MM.1S (cell line): ENCODE data around the gene SLC39A1.

Experiments used
- DNase-seq: peaks from one replicate; pipeline ENCODE4 v3.0.0-alpha.2; 2015
- H2AFZ ChIP-seq: fragments of 300-600 bp; sonication (generic); 2 replicates; pipeline ENCODE4 v1.6.0; 2016; ENCODE audit warnings: antibody characterized with exemption, low read length
- H3F3A ChIP-seq: fragments of 300-600 bp; sonication (generic); 2 replicates; pipeline ENCODE4 v1.6.1; 2016; ENCODE audit warnings: mild to moderate bottlenecking, antibody characterized with exemption, low read length, moderate library complexity, mixed read lengths; ENCODE audit not compliant: insufficient read depth
- H3K27ac ChIP-seq: fragments of 300-600 bp; sonication (generic); 2 replicates; pipeline ENCODE4 v1.5.1; 2016; ENCODE audit warnings: mild to moderate bottlenecking, low read length
- H3K27me3 ChIP-seq: fragments of 300-600 bp; sonication (generic); replicated peaks from 2 replicates; pipeline ENCODE4 v1.6.0; 2016; ENCODE audit warnings: low read length; ENCODE audit not compliant: insufficient read depth
- H3K36me3 ChIP-seq: fragments of 300-600 bp; sonication (generic); replicated peaks from 2 replicates; pipeline ENCODE4 v1.6.1; 2016; ENCODE audit warnings: mild to moderate bottlenecking, low read length, mixed read lengths; ENCODE audit not compliant: insufficient read depth
- H3K4me1 ChIP-seq: fragments of 300-600 bp; sonication (generic); 2 replicates; pipeline ENCODE4 v1.6.1; 2016; ENCODE audit warnings: low read length, mixed read lengths
- H3K4me2 ChIP-seq: fragments of 300-600 bp; sonication (generic); 2 replicates; pipeline ENCODE4 v1.6.0; 2016; ENCODE audit warnings: low read depth, low read length
- H3K4me3 ChIP-seq: fragments of 300-600 bp; sonication (generic); 2 replicates; pipeline ENCODE4 v1.5.1; 2016; ENCODE audit warnings: low read length, mixed read lengths
- H3K79me2 ChIP-seq: fragments of 300-600 bp; sonication (generic); 2 replicates; pipeline ENCODE4 v1.6.1; 2016; ENCODE audit warnings: mixed run types, low read length, mixed read lengths
- H3K9ac ChIP-seq: fragments of 300-600 bp; sonication (generic); 2 replicates; pipeline ENCODE4 v1.6.1; 2016; ENCODE audit warnings: low read length, mixed read lengths
- H3K9me2 ChIP-seq: fragments of 300-600 bp; sonication (generic); replicated peaks from 2 replicates; pipeline ENCODE4 v1.6.1; 2016; ENCODE audit warnings: mild to moderate bottlenecking, low read length, mixed read lengths; ENCODE audit not compliant: insufficient read depth
- H3K9me3 ChIP-seq: fragments of 300-600 bp; sonication (generic); replicated peaks from 2 replicates; pipeline ENCODE4 v1.6.1; 2016; ENCODE audit warnings: mild to moderate bottlenecking, low read length, mixed read lengths; ENCODE audit not compliant: insufficient read depth
- H4K20me1 ChIP-seq: fragments of 300-600 bp; sonication (generic); 2 replicates; pipeline ENCODE4 v1.6.1; 2016; ENCODE audit warnings: mild to moderate bottlenecking, low read length, moderate library complexity, mixed read lengths; ENCODE audit not compliant: insufficient read depth
- CTCF ChIP-seq: fragments of 300-600 bp; sonication (generic); IDR thresholded peaks from 2 replicates; pipeline ENCODE4 v1.5.1; 2016; ENCODE audit warnings: antibody characterized with exemption, low read length, mixed read lengths
- EZH2 ChIP-seq: fragments of 300-600 bp; sonication (generic); optimal IDR thresholded peaks from 2 replicates; pipeline ENCODE3; 2017; ENCODE audit warnings: low read depth, mild to moderate bottlenecking, antibody characterized with exemption, low read length, mixed read lengths
- EZH2phosphoT487 ChIP-seq: fragments of 300-600 bp; sonication (generic); IDR thresholded peaks from 2 replicates; pipeline ENCODE4 v1.6.1; 2018; ENCODE audit warnings: antibody characterized with exemption, low read length

SLC39A1 gene

GRCh38 chr1:153936011-153936802 lies 27.1 kb downstream of the SLC39A1 start:
- H3K27ac ChIP-seq: no peak overlapping the region
- no peaks in the 10 kb centered on the region for H3F3A ChIP-seq
- no peaks in the 10 kb centered on the region for H3K9me2 ChIP-seq
- no peak overlapping the region for H2AFZ ChIP-seq
- no peak for DNase-seq
- H3K79me2 ChIP-seq: no peaks in the 10 kb centered on the region
- H3K27me3 ChIP-seq: no peaks in the 10 kb centered on the region
- no peak overlapping the region for H3K4me3 ChIP-seq
- no peak for TF ChIP-seq CTCF
- TF ChIP-seq EZH2phosphoT487: no peak
- no peak for TF ChIP-seq EZH2
- H3K9ac ChIP-seq: no peak overlapping the region
- no peak overlapping the region for H3K4me2 ChIP-seq
- H3K9me3 ChIP-seq: no peaks in the 10 kb centered on the region
- no peaks in the 10 kb centered on the region for H3K4me1 ChIP-seq
- no peaks in the 10 kb centered on the region for H4K20me1 ChIP-seq
- H3K36me3 ChIP-seq: no peaks in the 10 kb centered on the region; the same call in none of the 2 replicates

- H3K4me1 ChIP-seq: no peaks in the 10 kb centered on the region
- no peak overlapping the region for H2AFZ ChIP-seq
- H3K79me2 ChIP-seq: no peaks in the 10 kb centered on the region
- no peaks in the 10 kb centered on the region for H3K9me3 ChIP-seq
- no peak overlapping the region for H3K27ac ChIP-seq
- no peaks in the 10 kb centered on the region for H3K27me3 ChIP-seq
- no peak for TF ChIP-seq EZH2phosphoT487
- no peak for TF ChIP-seq EZH2
- TF ChIP-seq CTCF: no peak
- no peaks in the 10 kb centered on the region for H3K9me2 ChIP-seq
- DNase-seq: no peak
- H3K9ac ChIP-seq: no peak overlapping the region
- H3K36me3 ChIP-seq: no peaks in the 10 kb centered on the region; the same call in none of the 2 replicates
- H3K4me3 ChIP-seq: no peak overlapping the region
- no peak overlapping the region for H3K4me2 ChIP-seq
- H3F3A ChIP-seq: no peaks in the 10 kb centered on the region
- no peaks in the 10 kb centered on the region for H4K20me1 ChIP-seq
These were observed 28.6 kb downstream of the SLC39A1 start for GRCh38 chr1:153934746-153935145.

GRCh38 chr1:153933955-153934354 lies 29.4 kb downstream of the SLC39A1 start:
- H3K4me1 ChIP-seq: no peaks in the 10 kb centered on the region
- H4K20me1 ChIP-seq: no peaks in the 10 kb centered on the region
- no peaks in the 10 kb centered on the region for H3K9me3 ChIP-seq
- no peak overlapping the region for H3K4me2 ChIP-seq
- no peak overlapping the region for H3K4me3 ChIP-seq
- TF ChIP-seq EZH2phosphoT487 (no peak), CTCF (no peak), EZH2 (no peak)
- H3K27ac ChIP-seq: no peak overlapping the region
- no peaks in the 10 kb centered on the region for H3K27me3 ChIP-seq
- no peaks in the 10 kb centered on the region for H3F3A ChIP-seq
- no peak for DNase-seq
- no peaks in the 10 kb centered on the region for H3K9me2 ChIP-seq
- no peak overlapping the region for H2AFZ ChIP-seq
- H3K79me2 ChIP-seq: no peaks in the 10 kb centered on the region
- H3K36me3 ChIP-seq: no peaks in the 10 kb centered on the region; the same call in none of the 2 replicates
- no peak overlapping the region for H3K9ac ChIP-seq
